Sigmoid colon (tissue), 7 donors: ENCODE measurements around the gene PSMB11. TPM values are rescaled to one million over a fixed set of nuclear protein-coding genes. Genes with fewer than 3 reads are reported as not detected.

Source experiments
- DNase-seq: peaks from one replicate; pipeline ENCODE4 v3.0.0-alpha.2; 2019
- H3K27ac ChIP-seq, 4 donors: fragments of 200-600 bp; sonication (generic); one replicate each; pipeline ENCODE4 v1.5.1; 2016 to 2019; ENCODE audit warnings: mild to moderate bottlenecking in 1 of 4
- H3K27me3 ChIP-seq, 3 donors: fragments of 200-600 bp; sonication (generic); one replicate each; pipeline ENCODE4 v1.5.1; 2019; ENCODE audit warnings: mild to moderate bottlenecking in 1 of 3
- H3K36me3 ChIP-seq, 4 donors: fragments of 200-600 bp; sonication (generic); one replicate each; pipeline ENCODE4 v1.5.1; 2016 to 2019
- H3K4me1 ChIP-seq, 4 donors: fragments of 200-600 bp; sonication (generic); one replicate each; pipeline ENCODE4 v1.5.1; 2017 to 2019
- H3K4me3 ChIP-seq, 4 donors: fragments of 200-600 bp; sonication (generic); one replicate each; pipeline ENCODE4 v1.5.1; 2017 to 2019; ENCODE audit warnings: mild to moderate bottlenecking in 2 of 4, moderate library complexity in 1 of 4
- H3K9me3 ChIP-seq, 4 donors: fragments of 200-600 bp in 3 of 4; sonication (generic) in 3 of 4; one replicate each; pipeline versions ENCODE4 v1.5.1 to v1.6.1; 2013 to 2019
- EP300 ChIP-seq, 4 donors: sonication (generic); formaldehyde crosslinking; IDR thresholded peaks; one replicate each; pipeline ENCODE4 v1.6.1; 2017; ENCODE audit warnings: antibody characterized with exemption in 4 of 4
- POLR2A ChIP-seq, 2 donors: fragments of 450-650 bp; IDR thresholded peaks; one replicate each; pipeline ENCODE4 v1.6.1; 2016; ENCODE audit warnings: antibody characterized with exemption in 2 of 2, mild to moderate bottlenecking in 2 of 2, moderate library complexity in 2 of 2
- POLR2AphosphoS5 ChIP-seq, 4 donors: sonication (generic); formaldehyde crosslinking; IDR thresholded peaks; one replicate each; pipeline ENCODE4 v1.6.1; 2017; ENCODE audit warnings: antibody characterized with exemption in 4 of 4
- WGBS, 2 donors: extraction: QIAGEN DNeasy Blood & Tissue Kit; methylation state at CpG; one replicate each; pipeline ENCODE4 v1.1.7; 2013; 5-methylcytosine and 5-hydroxymethylcytosine counted together
- intact Hi-C: fragments of 100-400 bp; cut with DNase I; formaldehyde crosslinking; loops from one replicate; pipeline ENCODE4 v1.15.1; 2023
- polyA plus RNA-seq, 3 donors: library from polyadenylated mRNA; stranded (reverse); fragments of 200-250 nt; gene quantifications; one replicate each; pipeline ENCODE4 v1.2.3, GENCODE V29; 2013
- total RNA-seq, 4 donors: library from RNA; depleted of rRNA; stranded (reverse); fragments of >200 nt; gene quantifications; one replicate each; pipeline ENCODE4 v1.1.0, GENCODE V29; 2016
- TF ChIP-seq, protein P1 (sequence below), 4 experiments: fragments of 450-650 bp in 3 of 4; fragments of 200-600 bp in 1 of 4; IDR thresholded peaks; one replicate each; pipeline ENCODE4 v1.5.1; 2016 to 2019; ENCODE audit warnings: antibody characterized with exemption in 4 of 4, mild to moderate bottlenecking in 3 of 4, moderate library complexity in 2 of 4
- donor health status: healthy with polysubstance abuse.
- donor health status: Bipolar disorder and iron deficiency.
- donor health status: healthy.

Gene PSMB11
- total and polyA plus RNA-seq, 7 donors: 0.06 to 0.41 TPM; not detected in 5

DNA sequence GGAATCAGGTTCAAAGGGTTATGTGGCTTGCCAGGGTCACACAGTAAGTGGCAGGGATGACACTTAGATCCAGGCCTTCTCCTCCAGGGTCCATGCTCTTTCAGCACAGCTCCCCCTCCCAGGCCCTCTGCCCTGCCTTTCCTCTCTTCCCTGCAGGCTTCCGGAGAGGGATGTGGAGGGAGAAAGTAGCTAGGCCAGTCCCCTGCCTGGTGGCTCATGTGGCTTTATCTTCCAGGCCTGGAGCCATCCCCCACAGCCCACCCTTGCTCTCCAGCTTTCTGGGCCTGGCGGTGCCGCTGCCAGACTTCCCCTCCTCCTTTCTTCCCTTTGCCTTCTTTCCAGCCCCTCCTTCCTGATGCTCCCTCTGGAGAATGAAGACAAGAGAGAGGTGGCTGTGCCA lies 1.7 kb downstream of the PSMB11 start:
- no peak overlapping the region for H3K27ac ChIP-seq
- H3K9me3 ChIP-seq: no peaks in the 10 kb centered on the region
- no peak for DNase-seq
- no peaks in the 10 kb centered on the region for H3K27me3 ChIP-seq
- WGBS, 2 donors: 94 to 97% methylated on average over 3 of the region's 3 CpGs
- intact Hi-C loops: no loop called here
- TF ChIP-seq, protein P1, sequence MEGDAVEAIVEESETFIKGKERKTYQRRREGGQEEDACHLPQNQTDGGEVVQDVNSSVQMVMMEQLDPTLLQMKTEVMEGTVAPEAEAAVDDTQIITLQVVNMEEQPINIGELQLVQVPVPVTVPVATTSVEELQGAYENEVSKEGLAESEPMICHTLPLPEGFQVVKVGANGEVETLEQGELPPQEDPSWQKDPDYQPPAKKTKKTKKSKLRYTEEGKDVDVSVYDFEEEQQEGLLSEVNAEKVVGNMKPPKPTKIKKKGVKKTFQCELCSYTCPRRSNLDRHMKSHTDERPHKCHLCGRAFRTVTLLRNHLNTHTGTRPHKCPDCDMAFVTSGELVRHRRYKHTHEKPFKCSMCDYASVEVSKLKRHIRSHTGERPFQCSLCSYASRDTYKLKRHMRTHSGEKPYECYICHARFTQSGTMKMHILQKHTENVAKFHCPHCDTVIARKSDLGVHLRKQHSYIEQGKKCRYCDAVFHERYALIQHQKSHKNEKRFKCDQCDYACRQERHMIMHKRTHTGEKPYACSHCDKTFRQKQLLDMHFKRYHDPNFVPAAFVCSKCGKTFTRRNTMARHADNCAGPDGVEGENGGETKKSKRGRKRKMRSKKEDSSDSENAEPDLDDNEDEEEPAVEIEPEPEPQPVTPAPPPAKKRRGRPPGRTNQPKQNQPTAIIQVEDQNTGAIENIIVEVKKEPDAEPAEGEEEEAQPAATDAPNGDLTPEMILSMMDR (IDR thresholded peaks at IDR 0.05): no peak
- TF ChIP-seq POLR2AphosphoS5 (IDR thresholded peaks at IDR 0.05) (no peak), EP300 (IDR thresholded peaks at IDR 0.05) (no peak), POLR2A (IDR thresholded peaks at IDR 0.05) (no peak)
- H3K4me3 ChIP-seq: no peak overlapping the region
- no peaks in the 10 kb centered on the region for H3K4me1 ChIP-seq
- H3K36me3 ChIP-seq: no peaks in the 10 kb centered on the region

GRCh38 chr14:23044840-23045239 lies 2.8 kb downstream of the PSMB11 start:
- no peak for DNase-seq
- H3K4me3 ChIP-seq: no peak overlapping the region
- no peaks in the 10 kb centered on the region for H3K4me1 ChIP-seq
- WGBS, 2 donors: 63 to 87% methylated on average over 8 of the region's 8 CpGs
- no peaks in the 10 kb centered on the region for H3K27me3 ChIP-seq
- intact Hi-C loops: no loop called here
- H3K27ac ChIP-seq: no peak overlapping the region
- no peaks in the 10 kb centered on the region for H3K36me3 ChIP-seq
- TF ChIP-seq POLR2A (IDR thresholded peaks at IDR 0.05) (no peak), EP300 (IDR thresholded peaks at IDR 0.05) (no peak), POLR2AphosphoS5 (IDR thresholded peaks at IDR 0.05) (no peak)
- TF ChIP-seq, protein P1 (IDR thresholded peaks at IDR 0.05): no peak
- no peaks in the 10 kb centered on the region for H3K9me3 ChIP-seq

DNA sequence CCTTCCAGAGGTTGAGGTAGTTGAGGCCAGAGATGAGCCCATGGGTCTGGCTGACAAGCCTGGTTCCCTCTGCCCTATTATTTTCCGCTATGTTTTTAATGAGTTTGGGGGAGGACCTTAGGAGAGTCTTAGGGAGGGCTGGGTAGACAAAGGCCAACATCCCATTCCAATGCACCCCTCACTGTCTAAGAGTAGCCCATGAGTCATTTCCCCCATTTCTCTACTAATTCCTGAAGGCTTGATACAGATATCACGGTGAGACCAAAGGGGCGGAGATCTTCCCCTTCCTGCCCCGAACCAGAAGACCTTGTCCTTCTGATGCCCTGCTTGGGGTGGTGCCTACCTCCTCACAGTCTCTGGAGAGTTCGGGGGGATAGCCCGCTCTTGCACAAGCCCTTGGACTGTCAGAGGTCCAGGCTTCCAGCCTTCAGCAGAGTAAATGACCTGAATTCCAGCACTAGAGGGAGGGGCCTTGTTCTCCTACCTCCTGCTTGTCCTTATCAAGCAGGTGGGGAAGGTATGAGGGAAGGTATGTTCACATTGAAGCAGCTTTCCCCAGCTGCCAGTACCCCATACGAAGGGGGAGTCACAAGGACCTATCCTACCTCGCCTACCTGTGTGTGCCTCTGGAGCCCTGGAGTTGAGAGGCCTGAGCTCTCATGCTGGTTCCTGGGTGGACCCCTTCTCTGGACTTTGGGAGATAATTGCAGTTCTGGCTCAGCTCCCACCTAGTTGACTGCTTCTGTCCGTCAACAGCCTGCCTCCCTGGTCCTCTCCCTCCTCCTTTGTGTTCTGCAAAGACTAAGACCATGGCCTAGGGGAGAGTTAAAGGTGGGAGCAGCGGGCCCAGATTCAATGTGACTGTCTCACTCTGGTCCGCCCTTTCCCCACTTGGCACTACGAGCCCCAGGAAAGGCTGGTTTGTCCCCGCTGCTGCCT lies 3.7 kb downstream of the PSMB11 start:
- Histone ChIP-seq H3K4me3 (no peak overlapping the region), H3K4me1 (no peaks in the 10 kb centered on the region), H3K9me3 (no peaks in the 10 kb centered on the region), H3K27ac (no peak overlapping the region), H3K27me3 (no peaks in the 10 kb centered on the region), H3K36me3 (no peaks in the 10 kb centered on the region)
- DNase-seq: no peak
- intact Hi-C loops: no loop called here
- TF ChIP-seq, protein P1 (IDR thresholded peaks at IDR 0.05): no peak
- TF ChIP-seq EP300 (IDR thresholded peaks at IDR 0.05) (no peak), POLR2A (IDR thresholded peaks at IDR 0.05) (no peak), POLR2AphosphoS5 (IDR thresholded peaks at IDR 0.05) (no peak)
- 87 to 92% methylated on average over 13 of the region's 13 CpGs for WGBS, 2 donors

GRCh38 chr14:23047034-23047634 lies 5.1 kb downstream of the PSMB11 start:
- no peak for TF ChIP-seq POLR2AphosphoS5 (IDR thresholded peaks at IDR 0.05)
- no peak for TF ChIP-seq POLR2A (IDR thresholded peaks at IDR 0.05)
- TF ChIP-seq, protein P1 (IDR thresholded peaks at IDR 0.05): no peak
- TF ChIP-seq EP300 (IDR thresholded peaks at IDR 0.05): no peak
- no peak overlapping the region for H3K27ac ChIP-seq
- DNase-seq: no peak
- H3K4me1 ChIP-seq: no peaks in the 10 kb centered on the region
- WGBS, 2 donors: 81 to 86% methylated on average over 6 of the region's 6 CpGs
- no peaks in the 10 kb centered on the region for H3K9me3 ChIP-seq
- intact Hi-C loops: no loop called here
- H3K27me3 ChIP-seq: no peaks in the 10 kb centered on the region
- no peak overlapping the region for H3K4me3 ChIP-seq
- no peaks in the 10 kb centered on the region for H3K36me3 ChIP-seq
